CD4-positive, alpha-beta memory T cell (primary cell): ENCODE results near the gene EIPR1. TPM values are rescaled to one million over a fixed set of nuclear protein-coding genes. Genes with fewer than 3 reads are reported as not detected.

Source experiments
- CTCF ChIA-PET: fragments of 350-600 bp; sonication (Branson Sonifier 250); formaldehyde crosslinking; loops from one replicate; lab custom pipeline; 2021; ENCODE audit warnings: inconsistent platforms; ENCODE audit not compliant: partially characterized antibody; lab: Charles Lee
- POLR2A ChIA-PET: fragments of 350-600 bp; sonication (Branson Sonifier 250); formaldehyde crosslinking; loops from one replicate; lab custom pipeline; 2021; ENCODE audit not compliant: partially characterized antibody; lab: Charles Lee
- DNase-seq, 5 donors: peaks; one replicate each; pipeline versions ENCODE4 v3.0.0 to v3.0.0-alpha.2; 2020 to 2022; ENCODE audit warnings: mixed read lengths in 1 of 5
- H3K27ac ChIP-seq: one replicate; pipeline ENCODE4 v1.7.0; 2013; ENCODE audit warnings: low read depth, low read length
- H3K27me3 ChIP-seq: 2 replicates; pipeline ENCODE4 v1.7.0; 2013; ENCODE audit warnings: mild to moderate bottlenecking, low read length, moderate library complexity; ENCODE audit not compliant: insufficient read depth
- H3K36me3 ChIP-seq: 2 replicates; pipeline ENCODE4 v1.7.0; 2013; ENCODE audit warnings: mild to moderate bottlenecking, low read length, moderate library complexity; ENCODE audit not compliant: insufficient read depth
- H3K4me1 ChIP-seq: 2 replicates; pipeline ENCODE4 v1.7.0; 2013; ENCODE audit warnings: mild to moderate bottlenecking, low read length, moderate library complexity; ENCODE audit not compliant: insufficient read depth
- H3K4me3 ChIP-seq, 2 donors: one replicate each; pipeline ENCODE4 v1.7.0; 2013; ENCODE audit warnings: low read length in 2 of 2, mild to moderate bottlenecking in 1 of 2
- H3K9me3 ChIP-seq, 2 donors: one replicate each; pipeline ENCODE4 v1.7.0; 2013; ENCODE audit warnings: low read length in 2 of 2, control low read depth in 1 of 2; ENCODE audit not compliant: control insufficient read depth in 1 of 2
- H3K27ac Mint-ChIP-seq, 7 donors: one replicate each; pipeline ENCODE4 v1.8.0; 2020 to 2021; ENCODE audit warnings: mixed read lengths in 7 of 7, mild to moderate bottlenecking in 6 of 7, inconsistent platforms in 3 of 7, moderate library complexity in 3 of 7
- H3K27me3 Mint-ChIP-seq, 2 donors: one replicate each; pipeline ENCODE4 v1.8.0; 2020 to 2021; ENCODE audit warnings: mixed read lengths in 2 of 2
- H3K36me3 Mint-ChIP-seq, 2 donors: one replicate each; pipeline ENCODE4 v1.8.0; 2020 to 2021; ENCODE audit warnings: mixed read lengths in 2 of 2, inconsistent platforms in 1 of 2, mild to moderate bottlenecking in 1 of 2
- H3K4me1 Mint-ChIP-seq, 4 donors: one replicate each; pipeline ENCODE4 v1.8.0; 2020 to 2021; ENCODE audit warnings: mixed read lengths in 4 of 4, mild to moderate bottlenecking in 1 of 4
- H3K4me3 Mint-ChIP-seq, 8 donors: one replicate each; pipeline ENCODE4 v1.8.0; 2020 to 2021; ENCODE audit warnings: mixed read lengths in 8 of 8, mild to moderate bottlenecking in 7 of 8, moderate library complexity in 6 of 8, inconsistent platforms in 3 of 8
- H3K9me3 Mint-ChIP-seq, 8 donors: one replicate each; pipeline ENCODE4 v1.8.0; 2020 to 2021; ENCODE audit warnings: mixed read lengths in 8 of 8, mild to moderate bottlenecking in 5 of 8, inconsistent platforms in 3 of 8, moderate library complexity in 1 of 8
- intact Hi-C: fragments of 100-400 bp; cut with micrococcal nuclease; formaldehyde crosslinking; loops from one replicate; pipeline ENCODE4 v1.15.1; 2023
- polyA plus RNA-seq, 2 donors: library from polyadenylated mRNA; unstranded; fragments of 300-500 nt; fragmentation: Illumina TruSeq; gene quantifications; one replicate each; pipeline ENCODE4 v1.2.3, GENCODE V29; 2021
- total RNA-seq, 2 experiments: library from RNA; stranded (reverse); gene quantifications; one replicate each; pipeline ENCODE4 v1.2.3, GENCODE V29; 2021

EIPR1 gene
- total and polyA plus RNA-seq, 4 experiments from 2014 or later: 18.2 to 48.0 (median 26.2) TPM

- peaks cover 0 to 5% (median 0%) of the 10 kb centered on the region in 4 donors for H3K4me1 Mint-ChIP-seq
- H3K4me3 ChIP-seq: no peak overlapping the region
- no peak overlapping the region for H3K4me3 Mint-ChIP-seq
- no peaks in the 10 kb centered on the region for H3K27me3 Mint-ChIP-seq
- no peaks in the 10 kb centered on the region for H3K36me3 ChIP-seq
- peak overlapping the region in 1 of 7 donors; percentile 35 for H3K27ac Mint-ChIP-seq
- no peaks in the 10 kb centered on the region for H3K9me3 ChIP-seq
- intact Hi-C loops: no loop called here
- H3K27ac ChIP-seq: no peak overlapping the region
- H3K9me3 Mint-ChIP-seq: no peaks in the 10 kb centered on the region
- ChIA-PET POLR2A (no interaction called here), CTCF (no interaction called here)
- DNase-seq: no peak
- H3K4me1 ChIP-seq: no peaks in the 10 kb centered on the region
- H3K36me3 Mint-ChIP-seq: peaks cover 25 to 50% of the 10 kb centered on the region in 2 donors
- no peaks in the 10 kb centered on the region for H3K27me3 ChIP-seq
Measured at GRCh38 chr2:3257166-3257565, 120.5 kb downstream of the EIPR1 start.

DNA sequence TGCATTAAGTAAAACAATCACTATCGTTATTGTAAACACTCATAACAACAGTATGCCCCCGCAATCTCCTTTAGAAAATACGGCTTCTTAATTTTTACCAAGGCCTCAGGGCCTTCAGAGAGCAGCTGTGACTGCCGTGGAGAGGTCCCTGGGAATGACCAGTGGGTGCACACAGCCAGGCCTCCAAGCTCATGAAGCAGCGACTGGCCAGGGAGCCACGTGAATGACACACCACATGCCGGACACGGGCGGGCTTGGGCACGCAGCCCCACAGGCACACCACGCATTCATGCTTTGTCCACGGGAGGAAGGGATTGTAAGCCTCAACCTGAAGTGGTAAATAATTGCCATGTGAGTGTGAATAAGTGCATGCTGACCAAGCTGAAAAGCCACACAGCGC, 121.0 kb downstream of the EIPR1 start:
- Mint-ChIP-seq H3K36me3 (peaks cover 26 to 51% of the 10 kb centered on the region in 2 donors), H3K9me3 (peaks cover 0 to under 1% (median 0%) of the 10 kb centered on the region in 8 donors), H3K27ac (no peak overlapping the region), H3K27me3 (no peaks in the 10 kb centered on the region), H3K4me1 (peaks cover 0 to 5% (median 0%) of the 10 kb centered on the region in 4 donors), H3K4me3 (no peak overlapping the region)
- no peak for DNase-seq
- Histone ChIP-seq H3K27ac (no peak overlapping the region), H3K4me1 (no peaks in the 10 kb centered on the region), H3K4me3 (no peak overlapping the region), H3K27me3 (no peaks in the 10 kb centered on the region), H3K36me3 (no peaks in the 10 kb centered on the region), H3K9me3 (no peaks in the 10 kb centered on the region)
- CTCF ChIA-PET: no interaction called here
- intact Hi-C loops: no loop called here
- POLR2A ChIA-PET: no interaction called here

GRCh38 chr2:3256157-3256556, 121.5 kb downstream of the EIPR1 start:
- H3K4me3 Mint-ChIP-seq: no peak overlapping the region
- no peaks in the 10 kb centered on the region for H3K36me3 ChIP-seq
- no peaks in the 10 kb centered on the region for H3K9me3 ChIP-seq
- no peak for DNase-seq
- POLR2A ChIA-PET: no interaction called here
- CTCF ChIA-PET: no interaction called here
- no peaks in the 10 kb centered on the region for H3K27me3 ChIP-seq
- no peak overlapping the region for H3K27ac ChIP-seq
- H3K4me3 ChIP-seq: no peak overlapping the region
- no peaks in the 10 kb centered on the region for H3K27me3 Mint-ChIP-seq
- H3K27ac Mint-ChIP-seq: no peak overlapping the region
- H3K36me3 Mint-ChIP-seq: peaks cover 29 to 55% of the 10 kb centered on the region in 2 donors
- H3K9me3 Mint-ChIP-seq: peaks cover 0 to 4% (median 3%) of the 10 kb centered on the region in 8 donors
- intact Hi-C loops: no loop called here
- H3K4me1 Mint-ChIP-seq: peaks cover 0 to 5% (median 0%) of the 10 kb centered on the region in 4 donors
- H3K4me1 ChIP-seq: no peaks in the 10 kb centered on the region

GRCh38 chr2:3254442-3254941, 123.1 kb downstream of the EIPR1 start:
- Histone ChIP-seq H3K27me3 (no peaks in the 10 kb centered on the region), H3K4me3 (no peak overlapping the region), H3K9me3 (peaks cover 0 to 6% of the 10 kb centered on the region in 2 donors), H3K27ac (no peak overlapping the region), H3K36me3 (no peaks in the 10 kb centered on the region), H3K4me1 (no peaks in the 10 kb centered on the region)
- H3K4me1 Mint-ChIP-seq: peaks cover 0 to 3% (median 0%) of the 10 kb centered on the region in 4 donors
- peaks cover 0 to 17% (median 6%) of the 10 kb centered on the region in 8 donors for H3K9me3 Mint-ChIP-seq
- CTCF ChIA-PET: no interaction called here
- no peak for DNase-seq
- no peak overlapping the region for H3K27ac Mint-ChIP-seq
- intact Hi-C loops: no loop called here
- H3K4me3 Mint-ChIP-seq: no peak overlapping the region
- H3K36me3 Mint-ChIP-seq: peaks cover 29 to 63% of the 10 kb centered on the region in 2 donors
- no peaks in the 10 kb centered on the region for H3K27me3 Mint-ChIP-seq
- POLR2A ChIA-PET: no interaction called here

DNA sequence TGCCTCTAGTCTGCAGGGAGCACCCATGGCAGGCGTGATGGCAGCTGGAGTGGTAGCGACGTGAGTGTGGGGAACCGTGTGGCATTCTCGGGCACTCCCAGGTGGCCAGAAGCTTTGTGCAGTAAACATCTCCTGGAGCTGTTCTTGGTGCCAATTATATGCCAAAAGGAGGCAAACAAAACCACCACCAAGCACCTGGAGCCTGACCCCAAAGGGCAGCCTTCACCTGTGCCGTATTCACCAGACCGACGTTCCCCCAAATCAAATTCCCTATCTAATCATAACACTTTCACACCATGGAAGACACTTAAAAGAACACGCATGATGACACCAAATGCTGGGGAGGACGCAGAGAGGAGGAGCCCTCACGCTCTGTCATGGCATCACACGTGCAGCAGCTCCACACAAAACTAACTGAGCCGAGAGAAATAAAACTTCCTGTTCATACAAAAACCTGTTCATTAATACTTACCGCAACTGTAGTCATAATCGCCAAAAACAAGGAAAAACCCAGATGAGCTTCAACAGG, 123.6 kb downstream of the EIPR1 start:
- DNase-seq: no peak
- no peak overlapping the region for H3K27ac ChIP-seq
- Mint-ChIP-seq H3K36me3 (peaks cover 34 to 68% of the 10 kb centered on the region in 2 donors), H3K27ac (no peak overlapping the region), H3K4me1 (peaks cover 0 to 1% (median 0%) of the 10 kb centered on the region in 4 donors), H3K27me3 (no peaks in the 10 kb centered on the region), H3K4me3 (no peak overlapping the region), H3K9me3 (peaks cover 0 to 22% (median 12%) of the 10 kb centered on the region in 8 donors)
- peaks cover 0 to 12% of the 10 kb centered on the region in 2 donors for H3K9me3 ChIP-seq
- H3K4me1 ChIP-seq: no peaks in the 10 kb centered on the region
- H3K27me3 ChIP-seq: no peaks in the 10 kb centered on the region
- intact Hi-C loops: no loop called here
- CTCF ChIA-PET: interaction anchor here (0.8 kb wide), 1 partner anchor 11 kb away, joined by 3 read pairs; no protein-coding TSS in a partner anchor
- POLR2A ChIA-PET: no interaction called here
- no peaks in the 10 kb centered on the region for H3K36me3 ChIP-seq
- H3K4me3 ChIP-seq: no peak overlapping the region

GRCh38 chr2:3251946-3252345, 125.7 kb downstream of the EIPR1 start:
- no peaks in the 10 kb centered on the region for H3K4me1 ChIP-seq
- H3K27me3 ChIP-seq: no peaks in the 10 kb centered on the region
- no peak overlapping the region for H3K4me3 ChIP-seq
- H3K4me3 Mint-ChIP-seq: no peak overlapping the region
- CTCF ChIA-PET: no interaction called here
- H3K9me3 Mint-ChIP-seq: peaks cover 0 to 28% (median 19%) of the 10 kb centered on the region in 8 donors
- H3K27ac ChIP-seq: no peak overlapping the region
- H3K36me3 Mint-ChIP-seq: peaks cover 34 to 65% of the 10 kb centered on the region in 2 donors
- DNase-seq: no peak
- H3K27ac Mint-ChIP-seq: no peak overlapping the region
- no peaks in the 10 kb centered on the region for H3K27me3 Mint-ChIP-seq
- POLR2A ChIA-PET: no interaction called here
- intact Hi-C loops: no loop called here
- H3K4me1 Mint-ChIP-seq: peaks cover 0 to 3% (median under 1%) of the 10 kb centered on the region in 4 donors
- H3K9me3 ChIP-seq: peaks cover 0 to 12% of the 10 kb centered on the region in 2 donors
- no peaks in the 10 kb centered on the region for H3K36me3 ChIP-seq

GRCh38 chr2:3249476-3249962, 128.1 kb downstream of the EIPR1 start:
- H3K4me1 ChIP-seq: no peaks in the 10 kb centered on the region
- no peak overlapping the region for H3K4me3 ChIP-seq
- no peak overlapping the region for H3K27ac ChIP-seq
- Mint-ChIP-seq H3K27ac (peak overlapping the region in 1 of 7 donors; percentile 81), H3K9me3 (peaks cover 0 to 28% (median 19%) of the 10 kb centered on the region in 8 donors), H3K36me3 (peaks cover 28 to 48% of the 10 kb centered on the region in 2 donors), H3K27me3 (no peaks in the 10 kb centered on the region), H3K4me1 (peaks cover 0 to 3% (median 0%) of the 10 kb centered on the region in 4 donors), H3K4me3 (no peak overlapping the region)
- H3K9me3 ChIP-seq: peaks cover 0 to 12% of the 10 kb centered on the region in 2 donors
- no peak for DNase-seq
- no peaks in the 10 kb centered on the region for H3K36me3 ChIP-seq
- ChIA-PET CTCF (no interaction called here), POLR2A (no interaction called here)
- intact Hi-C loops: no loop called here
- H3K27me3 ChIP-seq: no peaks in the 10 kb centered on the region
